GM23338 (cell line): ENCODE results near the gene SEPTIN11. TPM values are rescaled to one million over a fixed set of nuclear protein-coding genes. Genes with fewer than 3 reads are reported as not detected.

Source experiments
- ATAC-seq: fragments of 200-7000 bp; cut with Tn5 transposase; 3 replicates; pipeline ENCODE4 v1.9.1; 2020
- DNase-seq: peaks from one replicate; pipeline ENCODE4 v3.0.0-alpha.2; 2015; ENCODE audit warnings: low spot score
- H2AFZ ChIP-seq: fragments of 200-600 bp; sonication (generic); 2 replicates; pipeline ENCODE4 v1.8.0; 2016; ENCODE audit warnings: antibody characterized with exemption, mild to moderate bottlenecking, moderate library complexity
- H3F3A ChIP-seq: fragments of 200-600 bp; sonication (generic); replicated peaks from 2 replicates; pipeline ENCODE4 v1.8.0; 2017; ENCODE audit warnings: antibody characterized with exemption, mixed run types, low read depth
- H3K27ac ChIP-seq: fragments of 200-600 bp; sonication (generic); 2 replicates; pipeline ENCODE4 v1.6.1; 2016; ENCODE audit warnings: low read depth
- H3K27me3 ChIP-seq: fragments of 200-600 bp; sonication (generic); 2 replicates; pipeline ENCODE4 v1.8.0; 2016; ENCODE audit warnings: mild to moderate bottlenecking, mixed run types, moderate library complexity; ENCODE audit not compliant: insufficient read depth
- H3K36me3 ChIP-seq: fragments of 200-600 bp; sonication (generic); 2 replicates; pipeline ENCODE4 v1.8.0; 2016; ENCODE audit warnings: mild to moderate bottlenecking; ENCODE audit not compliant: insufficient read depth
- H3K4me1 ChIP-seq: fragments of 200-600 bp; sonication (generic); 2 replicates; pipeline ENCODE4 v1.8.0; 2016; ENCODE audit warnings: mild to moderate bottlenecking, moderate library complexity; ENCODE audit not compliant: insufficient read depth
- H3K4me2 ChIP-seq: fragments of 200-600 bp; sonication (generic); 2 replicates; pipeline ENCODE4 v1.7.1; 2017; ENCODE audit warnings: mixed run types
- H3K4me3 ChIP-seq: fragments of 200-600 bp; sonication (generic); 2 replicates; pipeline ENCODE4 v1.6.1; 2016; ENCODE audit warnings: mixed run types
- H3K79me2 ChIP-seq: fragments of 200-600 bp; sonication (generic); replicated peaks from 2 replicates; pipeline ENCODE4 v1.8.0; 2017; ENCODE audit warnings: mild to moderate bottlenecking; ENCODE audit not compliant: insufficient read depth
- H3K9me2 ChIP-seq: fragments of 200-600 bp; sonication (generic); 2 replicates; pipeline ENCODE4 v1.8.0; 2017; ENCODE audit not compliant: insufficient read depth
- H4K20me1 ChIP-seq: fragments of 200-600 bp; sonication (generic); replicated peaks from 2 replicates; pipeline ENCODE4 v1.8.0; 2017; ENCODE audit warnings: mild to moderate bottlenecking; ENCODE audit not compliant: insufficient read depth
- H3K27ac Mint-ChIP-seq: 2 replicates; pipeline ENCODE4 v1.8.0; 2020; ENCODE audit warnings: inconsistent platforms, mild to moderate bottlenecking, moderate library complexity, mixed read lengths
- H3K27me3 Mint-ChIP-seq: 3 replicates; pipeline ENCODE4 v1.8.0; 2022; ENCODE audit warnings: low read depth, mild to moderate bottlenecking, moderate library complexity, mixed read lengths, inconsistent platforms; ENCODE audit not compliant: insufficient read depth, poor library complexity
- H3K36me3 Mint-ChIP-seq: 3 replicates; pipeline ENCODE4 v1.8.0; 2021; ENCODE audit warnings: low read depth, mild to moderate bottlenecking, inconsistent platforms, moderate library complexity, mixed read lengths
- H3K4me1 Mint-ChIP-seq: 3 replicates; pipeline ENCODE4 v1.8.0; 2020; ENCODE audit warnings: mild to moderate bottlenecking, inconsistent platforms, mixed read lengths
- H3K4me3 Mint-ChIP-seq: 3 replicates; pipeline ENCODE4 v1.8.0; 2021; ENCODE audit warnings: moderate library complexity, mild to moderate bottlenecking, inconsistent platforms, mixed read lengths
- H3K9me3 Mint-ChIP-seq: 3 replicates; pipeline ENCODE4 v1.8.0; 2020; ENCODE audit warnings: moderate library complexity, mild to moderate bottlenecking, inconsistent platforms, mixed read lengths
- CREB1 ChIP-seq: fragments of 250-450 bp; sonication (Bioruptor Pico); IDR thresholded peaks from 2 replicates; pipeline ENCODE4 v1.5.0; 2020; ENCODE audit warnings: low read depth, mild to moderate bottlenecking, moderate library complexity
- CTCF ChIP-seq, 2 experiments: fragments of 200-600 bp in 1 of 2; sonication (generic) in 1 of 2; conservative IDR thresholded peaks; 2 replicates each; pipeline versions ENCODE4 v1.5.1 to v1.6.1; 2016 to 2017; ENCODE audit warnings: antibody characterized with exemption in 2 of 2, low read depth in 2 of 2, mild to moderate bottlenecking in 2 of 2, moderate library complexity in 1 of 2
- EZH2 ChIP-seq: fragments of 200-600 bp; sonication (generic); IDR thresholded peaks from one replicate; pipeline ENCODE4 v1.8.0; 2017; ENCODE audit warnings: antibody characterized with exemption, mild to moderate bottlenecking, low read depth; ENCODE audit not compliant: unreplicated experiment
- EZH2phosphoT487 ChIP-seq: fragments of 200-600 bp; sonication (generic); IDR thresholded peaks from one replicate; pipeline ENCODE4 v1.8.1; 2018; ENCODE audit warnings: antibody characterized with exemption; ENCODE audit not compliant: unreplicated experiment
- JUNB ChIP-seq: IDR thresholded peaks from one replicate; pipeline ENCODE4 v1.6.1; 2016; ENCODE audit warnings: antibody characterized with exemption; ENCODE audit not compliant: unreplicated experiment
- NANOG ChIP-seq: IDR thresholded peaks from 2 replicates; pipeline ENCODE4 v1.6.1; 2016; ENCODE audit warnings: antibody characterized with exemption, borderline replicate concordance
- STAT1 ChIP-seq: IDR thresholded peaks from one replicate; pipeline ENCODE4 v1.6.1; 2016; ENCODE audit warnings: antibody characterized with exemption; ENCODE audit not compliant: unreplicated experiment
- ZNF114 ChIP-seq: fragments of 250-450 bp; sonication (Bioruptor Pico); IDR thresholded peaks from 2 replicates; pipeline ENCODE4 v1.5.0; 2020; ENCODE audit warnings: mild to moderate bottlenecking, moderate library complexity
- ZNF462 ChIP-seq: fragments of 250-450 bp; sonication (Bioruptor Pico); IDR thresholded peaks from 2 replicates; pipeline ENCODE4 v1.5.0; 2020; ENCODE audit warnings: mild to moderate bottlenecking, moderate library complexity
- polyA plus RNA-seq: library from polyadenylated mRNA; unstranded; fragments of >200 nt; fragmentation: Nextera tagmentation; extraction: Ambion mirVana; gene quantifications from 2 replicates; pipeline ENCODE4 v1.2.1, GENCODE V29; 2016
- total RNA-seq: library from RNA; depleted of rRNA; stranded (reverse); fragments of >200 nt; shearing (Covaris generic); gene quantifications from 2 replicates; pipeline ENCODE4 v1.2.3, GENCODE V29; 2014
- TF ChIP-seq, protein P1 (sequence below): IDR thresholded peaks from one replicate; pipeline ENCODE4 v1.6.1; 2018; ENCODE audit warnings: antibody characterized with exemption; ENCODE audit not compliant: unreplicated experiment

The SEPTIN11 gene
- total and polyA plus RNA-seq, 2 experiments from 2014 or later: 80.0 to 81.6 TPM

DNA sequence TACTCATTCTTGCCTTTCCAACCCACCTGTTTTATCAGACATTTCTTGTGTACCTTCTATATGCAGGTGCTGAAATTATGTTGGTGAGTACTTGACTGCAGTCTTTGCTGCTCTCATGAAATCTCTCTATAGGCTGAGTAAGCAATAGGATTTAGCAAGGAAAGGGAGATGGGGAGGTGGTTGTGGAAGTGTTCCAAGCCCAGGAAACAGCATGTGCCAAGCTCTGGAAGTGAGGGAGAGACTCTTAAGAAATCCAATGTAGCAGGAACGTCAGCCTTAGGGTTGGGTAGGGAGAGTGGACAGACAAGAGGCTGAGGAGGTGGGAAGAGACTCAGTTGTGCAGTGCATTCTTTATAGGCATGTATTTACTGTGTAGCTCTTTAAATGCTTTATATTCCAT lies 5.6 kb downstream of the SEPTIN11 start (continued):
- no peak for TF ChIP-seq CTCF (conservative IDR thresholded peaks at IDR 0.05; ENCODE audit: low read depth in 2 of 2)
- TF ChIP-seq EZH2phosphoT487: no peak
- TF ChIP-seq JUNB: no peak
- TF ChIP-seq, protein P1, sequence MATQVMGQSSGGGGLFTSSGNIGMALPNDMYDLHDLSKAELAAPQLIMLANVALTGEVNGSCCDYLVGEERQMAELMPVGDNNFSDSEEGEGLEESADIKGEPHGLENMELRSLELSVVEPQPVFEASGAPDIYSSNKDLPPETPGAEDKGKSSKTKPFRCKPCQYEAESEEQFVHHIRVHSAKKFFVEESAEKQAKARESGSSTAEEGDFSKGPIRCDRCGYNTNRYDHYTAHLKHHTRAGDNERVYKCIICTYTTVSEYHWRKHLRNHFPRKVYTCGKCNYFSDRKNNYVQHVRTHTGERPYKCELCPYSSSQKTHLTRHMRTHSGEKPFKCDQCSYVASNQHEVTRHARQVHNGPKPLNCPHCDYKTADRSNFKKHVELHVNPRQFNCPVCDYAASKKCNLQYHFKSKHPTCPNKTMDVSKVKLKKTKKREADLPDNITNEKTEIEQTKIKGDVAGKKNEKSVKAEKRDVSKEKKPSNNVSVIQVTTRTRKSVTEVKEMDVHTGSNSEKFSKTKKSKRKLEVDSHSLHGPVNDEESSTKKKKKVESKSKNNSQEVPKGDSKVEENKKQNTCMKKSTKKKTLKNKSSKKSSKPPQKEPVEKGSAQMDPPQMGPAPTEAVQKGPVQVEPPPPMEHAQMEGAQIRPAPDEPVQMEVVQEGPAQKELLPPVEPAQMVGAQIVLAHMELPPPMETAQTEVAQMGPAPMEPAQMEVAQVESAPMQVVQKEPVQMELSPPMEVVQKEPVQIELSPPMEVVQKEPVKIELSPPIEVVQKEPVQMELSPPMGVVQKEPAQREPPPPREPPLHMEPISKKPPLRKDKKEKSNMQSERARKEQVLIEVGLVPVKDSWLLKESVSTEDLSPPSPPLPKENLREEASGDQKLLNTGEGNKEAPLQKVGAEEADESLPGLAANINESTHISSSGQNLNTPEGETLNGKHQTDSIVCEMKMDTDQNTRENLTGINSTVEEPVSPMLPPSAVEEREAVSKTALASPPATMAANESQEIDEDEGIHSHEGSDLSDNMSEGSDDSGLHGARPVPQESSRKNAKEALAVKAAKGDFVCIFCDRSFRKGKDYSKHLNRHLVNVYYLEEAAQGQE: no peak
- TF ChIP-seq STAT1: no peak
- TF ChIP-seq ZNF114 (CRISPR knock-in tag): no peak
- no peak for TF ChIP-seq NANOG

- peaks cover 45% of the 10 kb centered on the region for H3K4me1 Mint-ChIP-seq
- ATAC-seq: no peak
- H3K36me3 Mint-ChIP-seq: no peaks in the 10 kb centered on the region; the same call in 2 of the 3 replicates
- no peak overlapping the region for H2AFZ ChIP-seq
- H3K4me3 ChIP-seq: no peak overlapping the region
- H3K27ac Mint-ChIP-seq: no peak overlapping the region
- no peaks in the 10 kb centered on the region for H3K9me3 Mint-ChIP-seq
- H3F3A ChIP-seq: no peaks in the 10 kb centered on the region
- H3K27me3 Mint-ChIP-seq: no peaks in the 10 kb centered on the region
- H4K20me1 ChIP-seq: peaks cover 26% of the 10 kb centered on the region
- no peak overlapping the region for H3K4me2 ChIP-seq
- no peaks in the 10 kb centered on the region for H3K27me3 ChIP-seq
- H3K27ac ChIP-seq: no peak overlapping the region
- no peaks in the 10 kb centered on the region for H3K9me2 ChIP-seq
- H3K36me3 ChIP-seq: no peaks in the 10 kb centered on the region
- H3K4me3 Mint-ChIP-seq: no peak overlapping the region
- H3K79me2 ChIP-seq: peaks cover 93% of the 10 kb centered on the region
- no peak for DNase-seq
- peaks cover 29% of the 10 kb centered on the region for H3K4me1 ChIP-seq
- TF ChIP-seq EZH2 (no peak), ZNF462 (CRISPR knock-in tag) (no peak), STAT1 (no peak), CREB1 (CRISPR knock-in tag) (no peak), EZH2phosphoT487 (no peak)
Observed at GRCh38 chr4:76957004-76957738, 7.6 kb downstream of the SEPTIN11 start.
